Left ventricle myocardium inferior (tissue), 1 donor: Measurements from ENCODE around the gene PNMA1. TPM values are rescaled to one million over a fixed set of nuclear protein-coding genes. Genes with fewer than 3 reads are reported as not detected.
A peak's percentile ranks its signal among the peaks of the same experiment; 100 is the strongest.

ENCODE experiments used
- DNase-seq: peaks from one replicate; pipeline ENCODE4 v3.0.0-alpha.2; 2020
- H3K27ac ChIP-seq: fragments of 200-600 bp; replicated peaks from 2 replicates; pipeline ENCODE4 v1.8.0; 2021
- H3K27me3 ChIP-seq: fragments of 200-600 bp; 2 replicates; pipeline ENCODE4 v1.8.0; 2021; ENCODE audit warnings: low read depth
- H3K36me3 ChIP-seq: fragments of 200-600 bp; 2 replicates; pipeline ENCODE4 v1.8.0; 2021
- H3K4me1 ChIP-seq: fragments of 200-600 bp; 2 replicates; pipeline ENCODE4 v1.8.0; 2021
- H3K4me3 ChIP-seq: fragments of 200-600 bp; 2 replicates; pipeline ENCODE4 v1.8.0; 2021; ENCODE audit warnings: mild to moderate bottlenecking, moderate library complexity
- H3K9me3 ChIP-seq: fragments of 200-600 bp; replicated peaks from 2 replicates; pipeline ENCODE4 v1.8.0; 2021
- CTCF ChIP-seq: fragments of 200-600 bp; IDR thresholded peaks from 2 replicates; pipeline ENCODE4 v1.8.0; 2021; ENCODE audit warnings: antibody characterized with exemption, mild to moderate bottlenecking, borderline replicate concordance
- intact Hi-C: fragments of 100-400 bp; cut with micrococcal nuclease; formaldehyde crosslinking; loops from one replicate; pipeline ENCODE4 v1.11.0; 2022
- total RNA-seq: library from RNA; stranded (reverse); fragmentation: NEBNext Ultra II Directional; extraction: Animal tissue kit (Norgen Biotek cat#: 25700); gene quantifications from one replicate; pipeline ENCODE4 v1.2.1, GENCODE V29; 2021
- donor health status: DM: no; HTN: yes; CAD: no; lungs with severe emphysema.

Gene PNMA1
- total RNA-seq, 1 donor from 2014 or later: 19.2 TPM

DNA sequence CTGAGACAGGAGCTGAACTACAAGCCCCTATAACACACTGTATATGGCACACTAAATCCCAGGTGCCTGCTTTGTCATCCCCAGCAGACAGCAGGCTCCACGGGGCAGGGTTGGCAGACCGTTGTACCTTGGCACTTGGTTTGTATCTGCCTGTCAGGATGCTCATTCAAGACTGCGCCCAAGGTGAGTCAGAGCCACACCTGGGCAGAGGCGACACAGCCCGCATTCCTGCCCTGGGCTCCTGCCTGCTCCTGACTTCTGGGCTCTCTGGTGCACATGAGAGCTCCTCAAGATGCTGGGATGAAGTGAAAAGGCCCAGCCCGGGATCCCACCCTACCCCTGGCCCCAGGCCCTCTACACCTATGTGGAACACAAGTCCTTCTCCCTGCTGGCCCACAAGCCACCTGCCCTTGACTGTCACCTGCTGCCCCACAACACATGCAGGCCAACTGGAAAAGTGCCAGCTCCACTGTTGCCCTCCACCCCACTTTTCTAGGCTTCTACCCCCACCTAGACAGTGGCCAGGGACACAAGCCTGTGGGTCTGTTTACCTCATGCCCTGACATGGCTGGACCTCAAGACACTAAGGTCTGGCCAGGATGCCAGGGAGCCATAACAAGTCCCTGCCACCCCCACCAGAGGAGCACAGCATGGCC lies 30.8 kb upstream of the PNMA1 start:
- no peaks in the 10 kb centered on the region for H3K9me3 ChIP-seq

DNA sequence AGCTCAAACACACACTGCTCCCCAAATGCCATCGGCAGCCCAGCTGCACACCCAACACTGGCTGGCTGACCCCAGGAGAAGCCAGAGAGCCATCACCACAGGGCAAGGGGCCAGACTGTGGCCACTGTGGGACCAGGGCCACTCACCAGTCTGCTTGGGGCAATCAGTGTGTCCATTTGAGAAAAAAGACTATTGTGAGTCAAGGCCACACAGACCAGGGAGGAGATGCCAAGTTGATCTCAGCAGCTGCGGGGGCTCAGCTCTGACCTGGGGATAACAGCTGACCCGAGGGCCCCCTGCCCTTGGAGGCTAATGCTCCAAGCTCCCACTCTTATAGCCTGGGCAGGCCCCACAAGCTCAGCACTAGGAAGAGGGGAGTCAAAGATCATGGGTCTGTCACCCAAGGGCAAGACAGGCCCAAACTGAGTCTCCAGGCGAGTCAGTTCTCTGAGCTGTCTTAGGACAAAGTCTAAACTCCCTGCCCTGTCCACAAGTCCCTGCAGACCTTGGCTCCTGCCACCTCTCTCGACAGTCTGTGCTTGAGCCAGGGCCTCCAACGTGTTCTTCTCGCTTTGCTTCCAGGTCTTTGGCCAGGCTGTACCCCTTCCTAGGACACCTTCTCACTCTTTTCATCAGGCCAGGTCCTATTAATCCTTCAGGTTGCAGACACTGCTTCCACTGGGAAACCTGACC lies 30.1 kb upstream of the PNMA1 start:
- Histone ChIP-seq H3K36me3 (peaks cover 6% of the 10 kb centered on the region), H3K27ac (peak overlapping the region; percentile 100), H3K9me3 (no peaks in the 10 kb centered on the region), H3K4me3 (peak overlapping the region; percentile 12), H3K4me1 (peaks cover 100% of the 10 kb centered on the region), H3K27me3 (no peaks in the 10 kb centered on the region)
- DNase-seq: no peak
- no peak for TF ChIP-seq CTCF
- intact Hi-C loops: no loop called here

More for the DNA sequence above, 30.8 kb upstream of the PNMA1 start:
- Histone ChIP-seq H3K4me3 (no peak overlapping the region), H3K27me3 (no peaks in the 10 kb centered on the region), H3K4me1 (peaks cover 100% of the 10 kb centered on the region), H3K27ac (peak overlapping the region; percentile 100), H3K36me3 (no peaks in the 10 kb centered on the region)
- DNase-seq: no peak
- TF ChIP-seq CTCF: no peak
- intact Hi-C loops: no loop called here

DNA sequence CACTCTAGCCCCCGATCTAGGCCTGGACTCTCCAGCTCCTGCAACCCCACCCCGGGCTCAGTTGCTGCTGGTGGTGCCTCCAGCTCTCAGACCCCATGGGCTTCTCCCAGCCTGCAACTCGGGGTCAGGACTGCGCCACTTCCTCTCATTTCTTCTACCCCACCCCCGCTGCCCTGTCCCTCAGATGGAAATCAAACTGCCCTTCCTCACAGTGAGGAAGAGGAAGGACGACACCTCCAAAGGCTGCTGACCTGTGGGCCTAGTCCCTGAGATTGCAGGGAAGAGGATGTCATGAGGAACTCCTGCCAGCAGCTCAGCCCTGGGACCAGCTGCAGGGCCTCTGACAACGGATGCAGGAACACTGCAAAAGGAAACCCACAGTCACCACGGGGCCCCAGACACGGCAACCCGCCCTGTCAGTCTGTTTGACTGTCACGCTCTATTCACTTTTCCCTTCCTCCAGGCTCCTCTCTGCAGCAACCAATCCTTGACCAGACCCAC lies 29.3 kb upstream of the PNMA1 start:
- Histone ChIP-seq H3K36me3 (peaks cover 15% of the 10 kb centered on the region), H3K27ac (peak overlapping the region; percentile 100), H3K27me3 (no peaks in the 10 kb centered on the region), H3K9me3 (no peaks in the 10 kb centered on the region), H3K4me3 (peak overlapping the region; percentile 12), H3K4me1 (peaks cover 100% of the 10 kb centered on the region)
- peak; percentile 56 for DNase-seq
- intact Hi-C loops: no loop called here
- TF ChIP-seq CTCF: no peak

DNA sequence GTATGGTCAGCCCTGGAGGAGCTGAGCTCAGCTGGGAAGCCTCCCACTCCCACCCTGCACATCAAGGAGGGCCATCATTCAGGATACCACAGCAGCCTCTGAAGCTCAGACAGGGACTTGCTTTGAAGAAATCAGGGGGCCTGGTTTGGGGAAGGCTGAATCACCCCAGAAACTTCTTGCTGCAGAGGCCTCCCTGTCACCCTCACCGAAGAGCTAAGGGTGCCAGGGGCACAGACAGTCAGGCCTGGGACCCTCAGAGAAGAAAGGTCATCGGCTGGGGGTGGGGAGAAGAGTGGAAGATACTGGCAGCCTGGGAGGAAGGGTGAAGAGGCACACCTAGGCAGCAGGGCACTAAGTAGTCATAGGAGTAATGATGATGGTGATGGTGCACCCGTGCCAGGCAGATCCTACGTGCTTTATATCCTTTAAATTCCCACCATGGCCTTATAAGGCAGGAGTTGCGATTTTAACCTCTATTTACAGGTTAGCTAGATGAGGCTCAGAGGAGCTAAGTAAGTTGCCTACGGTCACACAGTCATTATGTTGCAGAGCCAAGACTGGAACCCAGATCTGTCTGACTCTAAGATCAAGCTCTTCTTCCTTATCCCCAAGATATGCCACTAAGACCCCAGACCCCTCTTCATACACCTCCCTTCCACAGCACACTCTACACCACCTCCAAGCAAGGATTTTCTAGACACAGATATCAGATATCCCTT lies 28.5 kb upstream of the PNMA1 start:
- Histone ChIP-seq H3K4me1 (peaks cover 98% of the 10 kb centered on the region), H3K27me3 (no peaks in the 10 kb centered on the region), H3K27ac (peak overlapping the region; percentile 100), H3K9me3 (no peaks in the 10 kb centered on the region), H3K4me3 (peak overlapping the region; percentile 51), H3K36me3 (peaks cover 21% of the 10 kb centered on the region)
- intact Hi-C loops: no loop called here
- no peak for TF ChIP-seq CTCF
- no peak for DNase-seq

DNA sequence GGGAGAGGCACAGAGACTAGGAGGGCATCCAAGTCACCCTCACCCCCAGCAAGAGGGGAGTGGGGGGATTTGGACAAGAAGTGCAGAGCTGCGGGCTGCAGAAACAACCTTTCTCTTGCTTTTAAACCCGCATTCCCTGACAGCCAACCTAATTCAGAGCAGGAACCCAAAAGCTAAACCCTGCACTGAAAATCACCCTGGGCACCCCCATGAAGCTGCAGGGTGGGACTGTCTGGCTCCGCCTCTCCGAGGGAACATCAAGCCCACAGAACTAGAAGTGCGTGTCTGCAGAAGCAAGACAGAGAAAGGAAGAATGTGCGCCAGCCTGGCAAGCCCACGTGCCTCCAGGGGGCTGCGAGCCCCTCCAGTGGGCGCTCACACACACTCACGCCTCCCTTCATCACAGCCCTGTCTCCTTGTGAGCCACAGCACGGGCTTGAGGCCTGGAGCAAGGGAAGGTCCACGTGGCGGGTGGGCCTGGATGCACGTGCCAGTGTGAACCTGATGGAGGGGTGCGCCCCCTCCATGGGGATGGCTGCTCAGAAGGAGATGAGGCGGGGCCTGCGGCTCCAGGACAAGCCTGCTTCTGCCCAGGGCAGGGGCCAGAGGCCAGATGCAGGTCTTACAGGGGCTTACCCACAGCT lies 27.8 kb upstream of the PNMA1 start:
- peak overlapping the region; percentile 51 for H3K4me3 ChIP-seq
- no peak for TF ChIP-seq CTCF
- no peak for DNase-seq
- peaks cover 26% of the 10 kb centered on the region for H3K36me3 ChIP-seq
- peaks cover 91% of the 10 kb centered on the region for H3K4me1 ChIP-seq
- intact Hi-C loops: no loop called here
- H3K27me3 ChIP-seq: no peaks in the 10 kb centered on the region
- H3K27ac ChIP-seq: peak overlapping the region; percentile 100
- H3K9me3 ChIP-seq: no peaks in the 10 kb centered on the region
